Suprapubic skin (tissue), 4 donors: Measurements from ENCODE around the gene PEX3. TPM values are rescaled to one million over a fixed set of nuclear protein-coding genes. Genes with fewer than 3 reads are reported as not detected.
A peak's percentile ranks its signal among the peaks of the same experiment; 100 is the strongest.
"Not testable (repeated sequence)": the region's sequence is repeated elsewhere in the genome, so short reads cannot be mapped to it uniquely, and the experiment has no call there.

ENCODE experiments used
- DNase-seq, 2 donors: peaks; one replicate each; pipeline ENCODE4 v3.0.0-alpha.2; 2019; ENCODE audit warnings: low spot score in 2 of 2
- H3K27ac ChIP-seq: fragments of 200-600 bp; sonication (generic); one replicate; pipeline ENCODE4 v1.5.1; 2019
- H3K27me3 ChIP-seq: fragments of 200-600 bp; sonication (generic); one replicate; pipeline ENCODE4 v1.5.1; 2019
- H3K36me3 ChIP-seq: fragments of 200-600 bp; sonication (generic); one replicate; pipeline ENCODE4 v1.5.1; 2019
- H3K4me1 ChIP-seq: fragments of 200-600 bp; sonication (generic); one replicate; pipeline ENCODE4 v1.5.1; 2019
- H3K4me3 ChIP-seq: fragments of 200-600 bp; sonication (generic); one replicate; pipeline ENCODE4 v1.5.1; 2019; ENCODE audit warnings: mild to moderate bottlenecking
- H3K9me3 ChIP-seq: fragments of 200-600 bp; sonication (generic); one replicate; pipeline ENCODE4 v1.5.1; 2019
- EP300 ChIP-seq: sonication (generic); formaldehyde crosslinking; IDR thresholded peaks from one replicate; pipeline ENCODE4 v1.6.1; 2017; ENCODE audit warnings: antibody characterized with exemption
- POLR2A ChIP-seq, 2 donors: fragments of 450-650 bp; IDR thresholded peaks; one replicate each; pipeline ENCODE4 v1.6.1; 2017; ENCODE audit warnings: antibody characterized with exemption in 2 of 2, mild to moderate bottlenecking in 2 of 2, moderate library complexity in 2 of 2
- POLR2AphosphoS5 ChIP-seq, 3 donors: sonication (generic); formaldehyde crosslinking; IDR thresholded peaks; one replicate each; pipeline ENCODE4 v1.6.1; 2017; ENCODE audit warnings: antibody characterized with exemption in 3 of 3
- WGBS: methylation state at CpG from one replicate; pipeline ENCODE4 v1.1.5; 2018; 5-methylcytosine and 5-hydroxymethylcytosine counted together
- total RNA-seq, 4 donors: library from RNA; depleted of rRNA; stranded (reverse); fragments of >200 nt; gene quantifications; one replicate each; pipeline ENCODE4 v1.1.0, GENCODE V29; 2016
- TF ChIP-seq, protein P1 (sequence below), 2 donors: fragments of 200-600 bp in 1 of 2; fragments of 450-650 bp in 1 of 2; sonication (generic) in 1 of 2; IDR thresholded peaks; one replicate each; pipeline ENCODE4 v1.5.1; 2016 to 2019; ENCODE audit warnings: antibody characterized with exemption in 2 of 2, mild to moderate bottlenecking in 1 of 2, moderate library complexity in 1 of 2

The PEX3 gene
- total RNA-seq, 4 donors from 2014 or later = 22.3 to 29.0 (median 24.2) TPM

DNA sequence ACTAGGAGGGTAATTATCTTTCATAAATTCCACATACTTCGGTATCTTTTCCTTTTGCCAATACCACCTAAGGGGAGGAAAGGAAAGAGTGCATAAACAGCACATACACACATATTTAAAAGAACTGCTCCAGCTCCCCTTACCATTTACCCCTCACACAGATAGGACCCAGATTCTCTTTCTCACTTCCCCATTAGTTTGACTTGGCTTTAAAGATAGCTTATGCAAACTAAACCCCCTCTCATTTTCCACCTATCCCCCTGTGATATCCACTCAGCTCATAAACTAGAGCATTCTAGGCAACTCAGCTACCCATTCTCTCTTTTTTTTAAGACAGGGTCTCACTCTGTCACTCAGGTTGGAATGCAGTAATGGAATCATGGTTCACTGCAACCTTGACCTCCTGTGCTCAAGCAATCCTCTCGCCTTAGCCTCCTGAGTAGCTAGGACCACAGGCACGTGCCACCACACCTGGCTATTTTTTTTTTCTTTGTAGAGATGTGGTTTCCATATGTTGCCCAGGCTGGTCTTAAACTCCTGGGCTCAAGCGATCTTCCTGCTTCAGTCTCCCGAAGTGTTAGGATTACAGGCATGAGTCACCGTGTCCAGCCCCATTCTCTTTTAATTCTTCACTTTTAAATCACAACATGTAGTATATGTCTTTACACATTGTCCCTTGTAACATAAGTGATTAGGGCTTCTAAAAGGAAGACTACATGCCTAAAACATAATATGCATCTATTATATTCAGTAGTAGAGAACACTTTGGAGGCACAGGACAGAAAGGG is 56.9 kb downstream of the PEX3 start:
- Histone ChIP-seq H3K36me3 (peaks cover 18% of the 10 kb centered on the region), H3K4me1 (peaks cover 25% of the 10 kb centered on the region), H3K9me3 (no peaks in the 10 kb centered on the region), H3K27me3 (no peaks in the 10 kb centered on the region), H3K27ac (no peak overlapping the region), H3K4me3 (no peak overlapping the region)
- DNase-seq = no peak
- WGBS = 91% methylated on average over 6 of the region's 6 CpGs
- no peak for TF ChIP-seq POLR2A (IDR thresholded peaks at IDR 0.05)
- TF ChIP-seq, protein P1, sequence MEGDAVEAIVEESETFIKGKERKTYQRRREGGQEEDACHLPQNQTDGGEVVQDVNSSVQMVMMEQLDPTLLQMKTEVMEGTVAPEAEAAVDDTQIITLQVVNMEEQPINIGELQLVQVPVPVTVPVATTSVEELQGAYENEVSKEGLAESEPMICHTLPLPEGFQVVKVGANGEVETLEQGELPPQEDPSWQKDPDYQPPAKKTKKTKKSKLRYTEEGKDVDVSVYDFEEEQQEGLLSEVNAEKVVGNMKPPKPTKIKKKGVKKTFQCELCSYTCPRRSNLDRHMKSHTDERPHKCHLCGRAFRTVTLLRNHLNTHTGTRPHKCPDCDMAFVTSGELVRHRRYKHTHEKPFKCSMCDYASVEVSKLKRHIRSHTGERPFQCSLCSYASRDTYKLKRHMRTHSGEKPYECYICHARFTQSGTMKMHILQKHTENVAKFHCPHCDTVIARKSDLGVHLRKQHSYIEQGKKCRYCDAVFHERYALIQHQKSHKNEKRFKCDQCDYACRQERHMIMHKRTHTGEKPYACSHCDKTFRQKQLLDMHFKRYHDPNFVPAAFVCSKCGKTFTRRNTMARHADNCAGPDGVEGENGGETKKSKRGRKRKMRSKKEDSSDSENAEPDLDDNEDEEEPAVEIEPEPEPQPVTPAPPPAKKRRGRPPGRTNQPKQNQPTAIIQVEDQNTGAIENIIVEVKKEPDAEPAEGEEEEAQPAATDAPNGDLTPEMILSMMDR (IDR thresholded peaks at IDR 0.05) = no peak
- TF ChIP-seq POLR2AphosphoS5 (IDR thresholded peaks at IDR 0.05) = no peak
- no peak for TF ChIP-seq EP300

DNA sequence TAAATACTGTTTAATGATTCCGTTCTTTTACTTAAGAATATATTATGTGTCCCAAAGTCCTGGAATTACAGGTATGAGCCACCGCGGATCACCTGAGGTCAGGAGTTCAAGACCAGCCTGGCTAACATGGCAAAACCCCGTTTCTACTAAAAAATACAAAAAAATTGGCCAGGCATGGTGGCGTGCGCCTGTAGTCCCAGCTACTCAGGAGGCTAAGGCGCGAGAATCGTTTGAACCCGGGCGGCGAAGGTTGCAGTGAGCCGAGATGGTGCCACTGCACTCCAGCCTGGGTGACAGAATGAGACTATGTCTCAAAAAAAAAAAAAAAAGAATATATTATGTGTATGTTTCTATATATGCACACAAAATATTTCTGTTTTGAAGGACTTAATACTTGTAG is 59.7 kb downstream of the PEX3 start:
- not testable (repeated sequence) for H3K27me3 ChIP-seq, H3K36me3 ChIP-seq, DNase-seq, H3K9me3 ChIP-seq, H3K27ac ChIP-seq
- Histone ChIP-seq H3K4me3 (peak overlapping the region; percentile 79), H3K4me1 (peaks cover 31% of the 10 kb centered on the region)
- WGBS = 94% methylated on average over 13 of the region's 13 CpGs

DNA sequence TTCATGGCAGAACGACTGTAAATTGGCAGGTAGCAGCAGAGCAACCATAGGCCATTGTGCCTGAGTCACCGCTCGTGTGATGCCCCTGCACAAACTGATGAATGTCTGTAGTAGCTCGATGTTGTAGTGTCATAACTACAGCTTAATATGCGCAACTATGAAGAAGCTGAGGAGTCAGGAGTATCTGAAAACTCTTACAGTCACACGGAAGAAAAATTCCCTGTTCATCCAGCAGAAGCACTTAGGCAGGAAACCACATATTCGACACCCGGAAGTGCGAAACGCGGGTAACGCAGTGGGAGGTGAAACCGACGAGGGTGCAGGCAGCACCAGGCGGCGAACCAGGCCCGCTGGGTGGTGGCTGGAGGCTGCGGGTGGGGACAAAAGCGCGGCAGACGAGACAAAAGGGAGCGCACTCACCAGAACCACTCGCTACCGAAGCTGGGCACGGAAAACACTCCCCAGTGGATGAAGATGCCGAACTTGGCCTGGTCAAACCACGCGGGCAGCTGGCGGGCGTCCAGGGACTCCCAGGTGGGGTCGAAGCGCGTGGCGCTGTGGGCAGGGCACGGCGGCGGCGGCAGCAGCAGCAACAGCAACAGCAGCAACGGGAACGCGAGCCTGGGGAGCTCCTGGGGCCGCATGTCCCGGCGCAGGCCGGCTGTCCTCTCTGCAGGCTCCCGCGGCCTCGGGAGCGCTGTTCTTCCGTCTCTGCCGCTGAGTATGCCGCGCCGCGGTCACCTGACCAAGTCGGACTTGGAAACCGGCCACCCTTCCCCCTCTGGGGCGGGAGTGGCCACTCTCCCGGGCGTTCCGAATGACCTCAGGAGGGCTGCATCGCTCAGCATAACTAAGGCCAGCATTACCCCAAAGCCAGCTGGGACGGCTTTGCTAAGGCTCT is 60.6 kb downstream of the PEX3 start, which contains the start of gene FUCA2:
TSS of gene FUCA2 (minus strand) at position 730 of the 901 bp plus-strand sequence. CDS start at position 644, 86 bp downstream.
- 12% methylated on average over 25 of the region's 63 CpGs for WGBS
- no peaks in the 10 kb centered on the region for H3K9me3 ChIP-seq
- peak within 1 kb of the TSS; percentile 85 for H3K27ac ChIP-seq
- peaks cover 35% of the 10 kb centered on the region for H3K4me1 ChIP-seq
- H3K36me3 ChIP-seq = no peaks in the 10 kb centered on the region
- peak; percentile 95 for DNase-seq
- H3K27me3 ChIP-seq = no peaks in the 10 kb centered on the region
- TF ChIP-seq, protein P1 (IDR thresholded peaks at IDR 0.05) = no peak
- TF ChIP-seq EP300 (no peak), POLR2AphosphoS5 (IDR thresholded peaks at IDR 0.05) (peak in 1 of 3 donors; percentile 27), POLR2A (IDR thresholded peaks at IDR 0.05) (peak in 1 of 2 donors; percentile 68)
- H3K4me3 ChIP-seq = peak within 1 kb of the TSS; percentile 79

DNA sequence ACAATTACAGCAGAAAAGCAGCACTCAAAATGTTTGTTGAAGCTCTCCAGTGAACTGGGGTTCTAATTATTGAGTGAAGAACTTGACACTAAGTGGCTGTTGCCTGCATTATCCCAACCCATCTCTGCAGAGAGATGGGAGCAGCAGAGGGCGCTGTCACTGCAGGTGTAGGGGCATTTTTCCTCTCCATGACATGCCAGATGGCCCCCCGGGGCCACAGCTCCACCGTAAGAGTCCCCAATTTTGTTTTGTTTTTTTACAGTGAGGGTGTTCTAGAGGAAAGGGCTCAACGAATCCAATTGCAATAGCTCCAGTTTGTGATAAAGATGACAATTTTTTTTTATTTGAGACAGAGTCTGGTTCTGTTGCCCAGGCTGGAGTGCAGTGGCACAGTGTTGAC is 62.8 kb downstream of the PEX3 start:
- no peak for TF ChIP-seq POLR2AphosphoS5 (IDR thresholded peaks at IDR 0.05)
- DNase-seq = no peak
- Histone ChIP-seq H3K4me3 (no peak overlapping the region), H3K4me1 (peaks cover 35% of the 10 kb centered on the region), H3K27ac (no peak overlapping the region), H3K9me3 (no peaks in the 10 kb centered on the region), H3K36me3 (no peaks in the 10 kb centered on the region), H3K27me3 (no peaks in the 10 kb centered on the region)
- 62% methylated on average over 4 of the region's 4 CpGs for WGBS

DNA sequence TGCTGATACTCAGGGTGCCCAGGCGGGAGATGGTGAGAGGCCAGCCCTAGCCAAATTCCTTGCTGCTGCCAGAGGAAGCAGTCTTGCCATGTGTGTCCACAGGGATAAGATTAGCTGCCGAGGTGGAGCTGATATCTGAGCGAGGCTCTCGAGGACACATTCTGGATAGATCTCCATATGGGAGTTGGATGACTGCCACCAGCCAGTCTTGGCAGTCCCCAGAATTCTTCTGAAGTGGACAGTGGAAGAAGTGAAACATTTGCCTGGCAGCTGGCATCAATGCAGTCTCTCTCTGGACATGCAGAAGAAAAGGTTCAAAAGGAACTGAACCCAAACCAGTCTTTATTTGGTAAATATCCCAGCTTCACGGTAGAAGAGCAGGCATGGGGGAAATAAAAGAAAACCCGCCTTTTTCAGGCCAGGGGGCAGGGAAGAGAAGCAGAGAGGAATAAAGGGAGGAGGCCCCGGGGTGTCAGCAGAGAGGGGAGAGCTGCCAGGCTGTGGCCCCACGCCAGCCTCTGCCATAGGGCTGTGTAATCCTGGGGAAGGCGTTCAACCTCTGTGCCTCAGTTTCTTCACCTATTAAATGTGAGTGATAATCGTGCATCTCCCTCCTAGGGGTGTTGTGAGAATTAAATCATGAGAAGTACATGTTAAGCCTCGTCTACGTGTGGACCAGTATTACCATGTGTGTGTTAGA is 64.6 kb downstream of the PEX3 start:
- Histone ChIP-seq H3K27ac (peak overlapping the region; percentile 45), H3K36me3 (no peaks in the 10 kb centered on the region), H3K27me3 (no peaks in the 10 kb centered on the region), H3K4me3 (no peak overlapping the region), H3K4me1 (peaks cover 29% of the 10 kb centered on the region), H3K9me3 (no peaks in the 10 kb centered on the region)
- no peak for DNase-seq
- no peak for TF ChIP-seq POLR2A (IDR thresholded peaks at IDR 0.05)
- TF ChIP-seq POLR2AphosphoS5 (IDR thresholded peaks at IDR 0.05) = no peak
- no peak for TF ChIP-seq EP300
- TF ChIP-seq, protein P1 (IDR thresholded peaks at IDR 0.05) = no peak
- 68% methylated on average over 12 of the region's 12 CpGs for WGBS
